Measurements from ENCODE around the gene CADPS.

The CADPS gene

DNA sequence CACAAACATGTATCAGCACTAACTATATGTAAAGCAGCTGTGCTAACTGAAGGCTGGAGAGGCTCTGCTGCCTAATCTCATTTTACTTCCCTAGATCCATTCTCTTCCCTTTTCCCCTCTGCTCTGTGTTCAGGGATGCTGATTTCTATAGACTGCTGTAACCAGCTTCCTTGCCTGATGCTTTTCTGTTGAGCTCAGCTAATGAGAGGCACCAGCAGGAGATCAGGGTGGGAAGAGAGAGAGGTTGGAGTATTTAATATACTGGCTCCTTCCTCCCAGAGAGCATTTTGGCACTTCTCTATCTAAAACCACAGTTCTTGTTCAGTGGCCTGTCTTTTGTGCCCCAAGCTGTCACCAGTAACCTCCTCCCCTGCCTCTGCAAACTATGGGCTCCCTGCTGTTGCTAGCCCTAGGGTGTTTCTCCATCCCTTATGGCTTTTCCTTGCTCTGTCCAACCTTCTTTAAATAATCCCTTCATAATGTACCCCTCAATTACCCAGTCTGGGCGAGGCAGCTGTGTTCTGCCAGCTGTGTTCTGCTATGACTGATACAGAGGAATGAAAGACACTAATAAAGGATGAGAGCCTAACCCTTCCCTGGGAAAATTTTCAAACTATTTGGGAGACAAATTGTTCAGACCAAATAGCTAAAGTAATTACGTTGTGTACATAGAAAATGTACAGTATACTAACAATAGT lies 69.5 kb downstream of the CADPS start:
- FAIRE-seq, result no peak

DNA sequence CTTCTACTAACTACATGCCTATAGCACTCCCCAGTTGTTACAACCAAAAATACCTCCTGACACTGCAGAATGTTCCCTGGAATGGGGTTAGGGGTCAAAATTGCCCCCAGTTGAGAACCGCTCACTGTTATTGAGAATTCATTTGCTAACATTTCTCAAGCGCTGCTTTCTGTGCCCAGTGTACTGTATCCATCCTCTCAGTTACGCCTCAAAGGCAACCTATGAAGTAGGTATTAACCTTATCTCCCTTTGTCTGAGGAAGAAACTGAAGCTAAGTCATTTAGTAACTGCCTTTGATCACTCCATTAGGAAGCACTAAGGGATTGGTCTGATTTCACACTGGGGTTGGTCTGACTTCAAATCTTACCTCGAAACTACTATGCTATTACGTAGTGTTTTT lies 70.1 kb downstream of the CADPS start:
- FAIRE-seq, result no peak

DNA sequence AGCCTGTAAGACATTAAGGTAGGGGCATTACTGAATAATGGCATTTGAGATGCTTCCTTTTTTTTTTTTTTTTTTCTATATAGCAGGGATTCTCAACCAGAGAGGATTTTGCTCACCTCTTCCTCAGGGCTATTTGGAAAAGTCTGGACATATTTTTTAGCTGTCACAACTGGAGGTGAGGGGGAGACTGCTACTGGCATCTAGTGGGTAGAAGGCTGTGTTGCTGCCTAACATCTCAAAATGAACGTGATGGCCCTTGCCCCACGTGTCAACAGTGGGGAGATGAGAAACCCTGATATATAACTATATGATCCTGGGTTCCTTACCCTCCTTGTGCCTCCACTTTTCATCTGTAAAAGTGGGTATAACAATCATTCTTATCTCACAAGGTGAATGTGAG lies 71.9 kb downstream of the CADPS start:
- FAIRE-seq, result no peak

DNA sequence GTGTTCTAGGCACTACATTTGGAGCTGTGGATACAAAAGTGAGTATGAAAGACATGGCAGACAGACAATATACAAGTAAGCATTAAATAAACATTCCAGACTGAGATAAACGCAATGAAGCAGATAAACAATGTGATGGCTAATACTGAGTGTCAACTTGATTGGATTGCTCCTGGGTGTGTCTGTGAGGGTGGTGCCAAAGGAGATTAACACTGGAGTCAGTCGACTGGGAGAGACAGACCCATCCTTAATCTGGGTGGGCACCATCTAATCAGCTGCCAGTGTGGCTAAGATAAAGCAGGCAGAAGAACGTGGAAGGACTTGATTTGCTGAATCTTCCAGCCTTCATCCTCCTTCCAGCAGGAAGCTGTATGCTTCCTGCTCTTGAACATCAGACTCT lies 77.2 kb downstream of the CADPS start:
- FAIRE-seq, result no peak

DNA sequence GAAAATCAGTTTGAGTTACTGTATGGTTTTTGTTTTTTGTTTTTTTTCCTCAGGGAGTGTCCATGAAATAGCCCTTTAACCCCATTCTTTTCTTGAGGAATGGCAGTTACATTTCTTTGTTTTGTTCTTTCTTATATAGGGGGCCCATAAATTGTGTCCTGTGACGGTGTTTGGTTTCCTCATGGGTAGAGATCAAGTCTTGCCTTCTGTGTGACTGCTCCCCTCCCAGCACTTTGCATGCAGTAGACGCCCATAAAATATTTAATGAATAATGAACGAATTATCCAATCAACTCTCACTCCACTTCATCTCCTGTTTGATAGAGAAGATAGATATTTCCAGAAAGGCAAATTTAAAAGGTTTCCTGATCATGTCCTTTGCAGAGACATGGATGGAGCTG lies 78.1 kb downstream of the CADPS start:
- no peak for FAIRE-seq

DNA sequence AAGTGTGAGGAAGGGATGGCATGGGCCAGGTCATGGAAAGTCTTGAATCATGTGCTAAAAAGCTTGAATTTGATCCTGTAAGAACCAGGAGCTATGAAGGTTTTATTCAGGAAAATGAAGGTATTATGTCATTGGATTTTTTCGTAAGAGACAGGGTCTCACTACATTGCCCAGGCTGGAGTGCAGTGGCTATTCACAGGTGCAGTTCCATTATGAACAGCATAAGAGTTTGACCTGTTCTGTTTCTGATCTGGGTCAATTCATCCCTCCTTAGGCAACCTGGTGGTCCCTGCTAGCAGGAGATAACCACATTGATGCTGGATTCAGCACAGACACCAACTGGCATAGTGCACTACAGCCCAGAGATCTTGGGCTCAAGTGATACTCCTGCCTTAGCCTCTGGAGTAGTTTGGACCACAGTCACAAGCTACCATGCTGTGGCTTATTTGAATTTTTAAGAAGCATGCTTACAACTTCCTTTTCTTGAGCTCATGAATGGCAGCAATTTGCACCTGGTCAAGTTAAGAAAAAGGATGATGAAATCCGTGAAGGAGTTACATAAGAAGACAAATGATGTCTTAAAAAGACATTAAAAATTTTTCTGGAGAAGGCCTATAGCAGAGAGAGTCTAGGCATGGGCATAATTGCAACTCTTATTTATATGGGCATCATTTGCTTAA lies 79.1 kb downstream of the CADPS start:
- no peak for FAIRE-seq

DNA sequence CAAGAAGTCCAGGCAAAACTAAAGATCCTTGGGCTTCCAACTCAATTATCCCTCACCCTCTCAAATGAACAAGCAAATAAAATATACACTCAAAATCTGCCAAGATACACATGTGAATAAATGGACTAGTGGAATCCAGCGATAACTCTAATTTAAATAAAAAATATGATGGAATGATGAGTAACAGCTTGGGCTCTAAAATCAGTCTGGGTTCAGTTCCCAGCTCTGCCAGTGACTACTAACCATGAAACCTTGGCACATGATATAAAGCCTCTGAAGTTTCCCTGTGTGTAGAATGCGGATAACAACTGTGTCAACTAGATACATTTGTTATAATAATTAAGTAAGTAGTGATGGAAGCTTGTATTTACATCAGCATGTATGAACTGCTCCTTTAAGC lies 81.3 kb downstream of the CADPS start:
- no peak for FAIRE-seq

DNA sequence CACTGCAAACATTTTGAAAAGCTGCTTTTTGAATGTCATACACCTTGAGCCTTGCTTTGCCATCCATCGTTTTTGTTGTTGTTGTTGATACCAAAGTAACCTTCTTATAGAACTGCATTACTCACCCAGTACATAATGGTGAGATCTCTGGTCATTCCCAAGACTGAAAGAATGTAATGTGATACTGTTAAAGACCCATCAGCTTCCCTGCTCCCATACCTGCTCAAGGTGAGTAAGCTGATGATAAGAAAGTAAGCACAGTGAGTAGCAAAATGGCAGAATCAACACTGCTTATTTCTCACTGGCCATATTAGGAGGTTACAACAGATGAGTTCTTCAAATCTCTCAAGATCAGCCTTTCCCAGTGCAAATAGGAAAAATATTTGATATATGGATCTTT lies 89.8 kb downstream of the CADPS start:
- no peak for FAIRE-seq

DNA sequence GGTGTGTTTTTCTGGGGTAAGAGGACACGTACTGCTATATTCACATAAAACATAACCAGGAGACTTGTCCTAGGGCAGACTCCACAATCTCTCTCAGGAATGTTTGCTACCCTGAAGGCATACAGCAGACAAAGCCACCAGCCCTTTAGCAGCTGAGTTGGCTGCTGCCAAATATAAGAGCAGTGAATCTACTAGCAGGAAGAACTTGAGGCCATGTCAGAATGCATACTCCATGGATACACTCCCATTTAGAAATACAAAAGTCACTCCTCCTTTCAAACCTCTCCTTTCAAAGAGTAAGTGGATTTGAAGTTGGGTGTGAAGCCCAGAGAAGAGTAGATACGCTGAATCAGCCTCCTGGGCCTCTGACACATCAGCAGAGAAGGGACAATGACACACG lies 94.1 kb downstream of the CADPS start:
- no peak for FAIRE-seq

DNA sequence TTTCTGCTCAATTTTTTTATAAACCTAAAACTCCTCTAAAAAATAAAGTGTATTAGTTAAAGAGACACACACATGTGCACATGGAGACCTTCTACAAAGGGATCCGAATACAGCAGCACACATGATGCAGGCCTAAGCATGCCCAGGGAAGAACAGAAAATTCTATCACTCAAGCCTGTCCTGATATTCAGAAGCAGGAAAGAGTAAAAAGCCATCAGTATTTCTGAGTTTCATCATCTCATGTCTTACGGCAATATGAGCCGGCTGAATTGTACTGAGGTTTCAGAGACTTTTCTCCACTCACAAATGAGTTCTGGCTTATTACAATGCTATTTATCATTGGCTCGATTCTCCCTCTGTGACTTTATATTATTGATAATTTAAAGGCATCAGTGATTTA lies 97.5 kb downstream of the CADPS start:
- FAIRE-seq, result no peak

DNA sequence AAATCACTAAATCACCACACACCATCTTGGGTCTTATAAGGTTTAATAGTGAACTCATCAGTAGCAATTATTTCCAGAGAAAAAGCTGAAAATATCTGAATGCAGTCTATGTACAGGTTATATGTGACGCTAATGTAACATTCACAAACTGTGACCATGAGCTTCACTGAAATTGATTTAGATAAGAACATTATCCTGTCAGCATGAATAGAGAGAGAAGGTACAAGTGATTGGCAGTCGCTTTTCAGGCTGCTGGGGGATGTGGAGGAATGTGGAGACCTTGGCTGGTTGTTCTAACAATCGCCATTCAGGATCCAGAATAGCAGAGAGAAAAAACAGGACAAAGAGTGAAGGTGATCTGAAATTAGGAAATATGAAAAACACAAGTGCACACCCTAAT lies 98.1 kb downstream of the CADPS start:
- no peak for FAIRE-seq

DNA sequence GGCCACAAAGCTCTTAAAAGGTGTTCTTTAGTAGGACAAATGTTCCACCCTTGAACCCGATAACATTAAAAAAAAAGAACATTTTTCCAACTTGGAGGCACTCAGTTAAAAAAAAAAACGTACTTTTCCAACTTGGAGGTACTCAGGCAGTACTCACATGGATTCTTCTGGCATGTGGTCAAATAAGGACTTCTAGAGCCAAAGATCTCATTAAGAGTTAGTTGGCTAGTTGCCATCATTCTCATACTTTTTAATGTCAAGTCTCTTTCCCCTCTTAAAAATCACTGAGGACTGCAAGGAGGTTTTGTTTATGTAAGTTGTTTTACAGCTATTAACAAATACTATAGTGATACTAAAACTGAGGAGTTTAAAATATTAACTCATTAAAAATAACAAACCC lies 101.0 kb downstream of the CADPS start:
- FAIRE-seq, result no peak

DNA sequence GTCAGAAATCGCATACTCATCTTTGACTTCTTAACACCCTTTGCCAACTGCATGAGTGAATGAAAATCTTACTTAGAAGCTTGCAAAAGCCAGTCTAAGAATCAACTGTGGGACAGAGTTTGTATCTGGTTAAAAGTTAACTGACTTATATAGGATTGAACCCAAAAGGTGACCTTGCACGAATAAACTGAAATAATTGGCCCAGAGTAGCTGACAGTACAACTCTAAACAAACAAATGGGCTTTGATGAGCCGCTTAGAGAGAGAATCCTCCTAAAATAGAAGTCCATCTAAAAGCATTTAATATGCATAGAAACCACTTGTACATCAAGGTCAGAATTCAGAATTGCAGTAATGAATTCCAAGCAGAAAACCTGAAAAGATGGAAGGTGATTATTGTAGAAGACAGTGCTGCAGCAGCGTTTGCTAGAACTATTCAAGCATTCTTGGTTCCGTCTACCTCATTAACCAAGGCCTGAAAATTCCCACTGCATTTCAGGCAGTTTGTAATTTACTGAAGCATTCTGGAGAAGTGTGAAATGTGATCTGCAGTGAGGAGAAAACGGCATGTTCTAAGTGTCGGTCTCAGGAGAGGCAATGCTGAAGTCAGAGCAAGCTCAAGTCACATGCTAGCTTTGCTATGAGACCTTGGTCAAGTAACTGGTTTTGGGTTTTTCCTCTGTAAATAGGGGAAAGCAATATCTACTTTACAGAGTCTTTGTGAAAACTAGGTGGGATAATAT lies 103.7 kb downstream of the CADPS start:
- FAIRE-seq, result no peak

DNA sequence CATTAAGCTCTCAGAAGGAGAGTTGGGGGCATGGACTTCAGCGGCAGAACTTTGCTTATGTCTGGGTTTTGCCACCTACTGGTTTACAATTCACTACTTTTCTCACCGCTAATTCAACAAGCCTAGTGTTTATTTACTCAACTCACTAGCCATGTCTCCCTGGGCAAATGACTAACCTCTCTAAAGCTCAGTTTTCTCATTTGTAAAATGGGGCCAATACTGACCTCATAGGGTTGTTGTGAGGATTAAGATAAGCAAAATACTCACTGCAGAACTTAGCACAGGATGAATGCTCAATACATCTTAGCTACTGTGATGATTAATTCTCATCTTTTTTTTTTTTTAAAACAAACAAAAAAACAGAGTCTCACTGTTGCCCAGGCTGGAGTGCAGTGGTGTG lies 106.3 kb downstream of the CADPS start:
- no peak for FAIRE-seq

DNA sequence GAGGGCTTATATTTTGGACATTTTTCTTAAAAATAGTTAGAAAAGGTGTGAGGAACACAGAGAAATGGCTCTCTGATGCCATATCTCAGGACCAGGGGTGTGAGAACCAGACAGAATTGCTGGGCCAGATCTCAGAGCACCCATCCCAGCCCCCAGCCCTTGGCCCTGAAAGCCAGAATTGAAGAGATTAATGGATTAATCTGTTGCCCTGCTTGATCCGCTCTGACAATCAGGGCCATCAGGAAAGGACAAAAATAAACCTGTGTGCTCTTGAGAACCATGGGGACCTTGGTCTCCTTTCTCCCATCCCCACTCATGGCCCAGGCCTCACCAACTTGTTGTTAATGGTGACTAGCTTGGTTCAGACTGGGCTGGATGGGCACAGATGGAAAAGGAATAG lies 113.5 kb downstream of the CADPS start:
- no peak for FAIRE-seq

DNA sequence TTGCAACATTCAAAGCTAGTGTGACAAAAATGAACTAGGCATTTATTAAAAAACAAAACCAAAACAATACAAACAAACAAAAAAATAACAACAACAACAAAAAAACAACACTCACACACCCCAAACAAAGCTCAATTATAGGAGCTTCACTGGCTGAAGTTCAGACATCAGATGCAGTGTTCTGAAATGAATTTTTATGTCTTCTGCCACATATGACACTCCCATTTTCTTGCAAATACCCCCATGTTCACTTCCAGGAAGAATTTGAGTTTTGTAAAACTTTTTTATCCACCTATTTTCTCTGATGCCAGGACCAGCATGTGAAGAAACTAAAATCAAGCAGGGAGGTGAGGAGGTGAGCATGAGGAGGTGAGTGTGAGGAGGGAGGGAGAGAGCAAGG lies 113.9 kb downstream of the CADPS start:
- no peak for FAIRE-seq

DNA sequence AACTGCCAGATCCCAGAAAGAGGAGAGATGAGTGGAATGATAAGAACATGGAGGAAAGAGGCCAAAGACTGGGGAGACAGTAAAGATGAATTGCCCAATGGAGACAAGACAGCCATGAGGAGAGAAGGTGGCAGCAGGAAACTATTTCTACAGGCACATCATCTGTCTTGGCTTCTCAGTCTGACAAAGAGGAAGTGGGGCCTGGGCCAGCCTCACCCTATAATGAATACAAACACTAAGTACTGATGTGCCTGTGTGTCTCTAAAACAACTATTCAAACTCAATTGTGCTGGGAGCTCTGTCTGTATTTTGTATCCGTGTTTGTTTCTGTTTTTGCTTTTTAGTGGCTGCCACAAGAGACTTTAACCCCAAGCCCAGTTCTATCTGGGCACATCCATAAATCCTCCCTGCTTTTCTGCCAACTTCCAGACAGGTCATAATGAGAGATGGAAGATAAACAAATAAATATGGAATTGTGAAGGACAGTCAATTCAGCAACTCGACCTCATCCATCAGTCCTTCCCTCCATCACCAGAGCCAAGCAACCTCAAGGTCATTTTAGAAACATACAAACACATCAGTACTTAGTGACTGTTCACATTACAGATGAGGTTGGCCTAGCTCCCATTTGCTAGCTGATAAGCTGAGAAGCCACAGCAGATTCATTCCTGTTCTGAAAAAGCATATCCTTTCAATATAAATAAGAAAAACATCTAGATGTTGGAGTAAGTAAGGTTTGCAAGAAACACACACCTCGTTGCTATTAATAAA lies 116.7 kb downstream of the CADPS start:
- FAIRE-seq, result no peak

DNA sequence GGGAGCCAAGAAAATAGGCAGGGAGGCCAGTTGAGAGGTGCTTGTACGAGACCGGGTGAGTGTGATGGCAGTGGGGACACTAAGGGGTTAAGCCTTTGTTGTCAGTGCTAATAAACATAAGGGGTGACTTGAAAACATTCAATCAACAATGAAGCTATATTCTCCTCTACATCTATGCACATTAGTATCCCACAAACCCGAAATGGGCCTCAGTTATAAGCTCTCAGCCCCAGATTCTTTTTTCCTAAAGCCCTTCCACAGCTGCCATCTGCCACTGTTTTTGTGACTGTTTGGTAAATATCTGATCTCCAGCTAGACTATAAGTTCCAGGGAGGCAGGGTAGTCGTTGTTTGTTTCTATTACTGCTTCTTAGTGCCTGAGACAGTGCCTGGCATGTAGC lies 118.2 kb downstream of the CADPS start:
- FAIRE-seq, result no peak

DNA sequence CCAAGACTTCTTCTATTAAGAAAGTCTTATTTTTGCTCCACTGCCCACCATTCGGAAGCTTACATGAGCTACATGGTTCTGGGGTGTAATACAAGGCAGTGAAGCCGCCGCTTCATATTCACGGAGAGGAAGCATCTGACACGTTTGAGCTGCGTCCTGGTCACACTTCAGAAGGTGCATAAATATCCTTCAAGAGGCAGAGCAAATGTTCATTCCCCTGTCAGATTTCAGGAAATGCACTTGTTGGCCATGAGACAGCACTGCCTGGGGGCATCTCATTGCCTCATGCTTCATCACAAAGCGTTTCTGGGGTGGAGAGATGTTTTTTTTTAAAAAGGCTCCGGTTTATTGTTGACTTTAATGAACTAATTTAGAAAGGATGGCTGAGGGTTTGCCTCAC lies 119.9 kb downstream of the CADPS start:
- no peak for FAIRE-seq

DNA sequence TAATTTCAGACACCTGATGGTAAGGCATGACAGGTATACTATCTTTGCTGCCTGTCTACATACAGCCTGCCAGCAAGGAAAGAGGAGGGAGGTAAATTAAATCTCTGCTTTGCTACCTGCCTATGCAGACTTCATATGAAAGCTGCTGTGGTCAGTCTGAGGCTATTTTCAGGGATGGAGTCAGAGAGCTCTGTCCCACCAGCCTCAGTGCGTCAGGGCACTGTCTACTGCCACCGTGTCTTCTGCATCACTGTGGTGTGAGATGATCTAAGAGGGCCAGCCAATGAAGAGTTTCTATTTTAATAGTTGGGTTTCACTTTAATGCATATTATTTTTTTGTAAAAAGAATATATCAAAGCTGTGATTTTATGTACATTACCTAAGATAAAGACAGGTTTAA lies 125.6 kb downstream of the CADPS start:
- FAIRE-seq, result no peak

DNA sequence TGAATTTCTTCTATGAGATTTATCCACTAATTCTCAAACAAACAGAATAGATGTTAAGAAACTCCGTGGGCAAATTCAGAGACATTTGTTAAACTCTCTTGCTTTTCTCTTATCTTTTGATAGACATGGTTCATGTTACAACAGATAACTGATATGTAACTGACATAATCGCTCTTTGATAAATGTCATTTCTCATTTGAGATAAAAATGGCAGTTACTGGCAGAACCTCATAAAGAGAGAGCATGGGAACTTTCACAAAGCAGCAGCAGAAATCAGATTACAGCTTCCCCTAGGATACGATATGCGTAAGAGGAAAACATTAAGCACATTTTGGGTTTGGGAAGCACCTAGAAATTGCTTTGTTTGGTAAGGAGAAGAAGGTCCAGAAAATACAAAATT lies 126.1 kb downstream of the CADPS start:
- FAIRE-seq, result no peak

DNA sequence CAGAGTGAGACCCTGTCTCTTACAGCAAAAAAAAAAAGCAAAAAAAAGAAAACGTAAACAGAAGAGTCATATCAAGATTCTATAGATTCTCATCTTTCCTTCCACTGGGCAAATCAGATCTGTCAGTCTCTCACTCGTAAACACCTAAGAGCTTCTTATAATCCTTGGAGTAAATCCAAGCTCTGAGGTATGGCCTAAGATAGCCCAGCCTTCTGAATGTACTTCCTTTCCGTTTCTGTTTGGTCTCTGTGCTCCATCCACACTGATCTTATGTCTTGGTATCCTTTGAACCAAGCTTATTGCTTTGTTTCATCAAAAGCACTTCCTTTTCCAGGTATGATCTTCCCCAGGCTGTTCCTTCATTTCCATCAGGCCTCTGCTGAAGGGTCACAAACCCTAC lies 137.8 kb downstream of the CADPS start:
- FAIRE-seq, result no peak

DNA sequence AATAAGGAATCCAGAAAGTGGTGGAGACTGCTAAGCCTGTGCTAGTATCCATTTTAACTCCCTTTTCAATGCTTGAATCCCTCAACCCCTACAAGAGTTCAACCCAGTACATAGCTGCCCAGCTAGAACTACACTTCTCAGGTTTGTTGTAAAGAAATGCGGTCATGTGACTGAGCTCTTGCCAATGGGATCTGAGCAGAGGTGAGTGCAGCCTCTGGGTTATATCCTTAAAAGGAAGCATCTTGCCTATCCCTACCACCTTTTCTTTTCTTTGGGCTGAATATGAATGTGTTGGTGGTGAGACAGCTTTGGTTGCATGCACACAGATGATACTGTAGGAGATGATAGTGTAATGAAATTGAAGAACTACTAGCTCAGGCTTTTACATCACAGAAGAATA lies 139.7 kb downstream of the CADPS start:
- no peak for FAIRE-seq
